Upper lobe of left lung (tissue), 6 donors: ENCODE data around the gene EIF4G3. TPM values are rescaled to one million over a fixed set of nuclear protein-coding genes. Genes with fewer than 3 reads are reported as not detected.
"Not testable (repeated sequence)": the region's sequence is repeated elsewhere in the genome, so short reads cannot be mapped to it uniquely, and the experiment has no call there.

Experiments
- ATAC-seq, 2 donors: fragments of 200-7000 bp; cut with Tn5 transposase; one replicate each; pipeline ENCODE4 v1.9.1; 2022; ENCODE audit warnings: mild to moderate bottlenecking in 2 of 2, moderate library complexity in 2 of 2; ENCODE audit not compliant: low FRiP score in 2 of 2
- DNase-seq, 2 donors: peaks; one replicate each; pipeline ENCODE4 v3.0.0-alpha.2; 2019 to 2020
- H3K27ac ChIP-seq, 4 donors: fragments of 200-600 bp; sonication (generic); one replicate each; pipeline ENCODE4 v1.5.1; 2016 to 2019
- H3K27me3 ChIP-seq, 4 donors: fragments of 200-600 bp; sonication (generic); one replicate each; pipeline ENCODE4 v1.5.1; 2017 to 2019
- H3K36me3 ChIP-seq, 4 donors: fragments of 200-600 bp; sonication (generic); one replicate each; pipeline ENCODE4 v1.5.1; 2016 to 2019
- H3K4me1 ChIP-seq, 4 donors: fragments of 200-600 bp; sonication (generic); one replicate each; pipeline ENCODE4 v1.5.1; 2018 to 2019
- H3K4me3 ChIP-seq, 4 donors: fragments of 200-600 bp; sonication (generic); one replicate each; pipeline ENCODE4 v1.5.1; 2017 to 2019; ENCODE audit warnings: mild to moderate bottlenecking in 2 of 4, moderate library complexity in 1 of 4
- H3K9me3 ChIP-seq, 4 donors: fragments of 200-600 bp; sonication (generic); one replicate each; pipeline ENCODE4 v1.5.1; 2018 to 2019
- CTCF ChIP-seq, 6 experiments: fragments of 450-650 bp in 4 of 6; fragments of 200-600 bp in 2 of 6; sonication (generic) in 2 of 6; IDR thresholded peaks; one replicate each; pipeline ENCODE4 v1.5.1; 2016 to 2019; ENCODE audit warnings: antibody characterized with exemption in 6 of 6
- EP300 ChIP-seq, 4 donors: sonication (generic); formaldehyde crosslinking; IDR thresholded peaks; one replicate each; pipeline ENCODE4 v1.5.1; 2017; ENCODE audit warnings: antibody characterized with exemption in 4 of 4, control low read depth in 2 of 4
- POLR2A ChIP-seq, 4 donors: fragments of 450-650 bp; IDR thresholded peaks; one replicate each; pipeline ENCODE4 v1.5.1; 2016 to 2017; ENCODE audit warnings: antibody characterized with exemption in 4 of 4, mild to moderate bottlenecking in 2 of 4
- POLR2AphosphoS5 ChIP-seq, 2 donors: sonication (generic); formaldehyde crosslinking; IDR thresholded peaks; one replicate each; pipeline ENCODE4 v1.5.1; 2017; ENCODE audit warnings: antibody characterized with exemption in 2 of 2
- WGBS, 2 donors: methylation state at CpG; one replicate each; pipeline ENCODE4 v1.1.5; 2017 to 2018; 5-methylcytosine and 5-hydroxymethylcytosine counted together
- total RNA-seq, 6 donors: library from RNA; depleted of rRNA in 4 of 6; stranded (reverse); fragments of >200 nt in 4 of 6; gene quantifications; one replicate each; pipeline versions ENCODE4 v1.1.0 to v1.2.1, GENCODE V29; 2016 to 2021
- donor health status: DM: no; HTN: no; CAD: no; lungs with moderate emphysema.
- donor health status: DM: no; HTN: yes; CAD: no; lungs with severe emphysema.

The EIF4G3 gene
- total RNA-seq, 6 donors from 2014 or later, result 23.7 to 75.4 (median 38.3) TPM

GRCh38 chr1:21205416-21205815 lies 28.7 kb upstream of the EIF4G3 start:
- H3K36me3 ChIP-seq, result no peaks in the 10 kb centered on the region
- no peak for ATAC-seq
- 88 to 93% methylated on average over 5 of the region's 5 CpGs for WGBS, 2 donors
- H3K27ac ChIP-seq, result no peak overlapping the region
- H3K4me1 ChIP-seq, result no peaks in the 10 kb centered on the region
- no peaks in the 10 kb centered on the region for H3K27me3 ChIP-seq
- H3K9me3 ChIP-seq, result no peaks in the 10 kb centered on the region
- no peak for TF ChIP-seq EP300 (IDR thresholded peaks at IDR 0.05)
- no peak for TF ChIP-seq POLR2A (IDR thresholded peaks at IDR 0.05)
- no peak for TF ChIP-seq CTCF (IDR thresholded peaks at IDR 0.05)
- no peak for TF ChIP-seq POLR2AphosphoS5 (IDR thresholded peaks at IDR 0.05)
- DNase-seq, result no peak
- H3K4me3 ChIP-seq, result no peak overlapping the region

- ATAC-seq (no peak), DNase-seq (no peak)
- H3K4me1 ChIP-seq, result no peaks in the 10 kb centered on the region
- H3K36me3 ChIP-seq, result no peaks in the 10 kb centered on the region
- no peak overlapping the region for H3K27ac ChIP-seq
- TF ChIP-seq EP300 (IDR thresholded peaks at IDR 0.05), result no peak
- TF ChIP-seq POLR2A (IDR thresholded peaks at IDR 0.05), result no peak
- no peak for TF ChIP-seq POLR2AphosphoS5 (IDR thresholded peaks at IDR 0.05)
- no peak for TF ChIP-seq CTCF (IDR thresholded peaks at IDR 0.05)
- no peaks in the 10 kb centered on the region for H3K27me3 ChIP-seq
- H3K9me3 ChIP-seq, result no peaks in the 10 kb centered on the region
- no peak overlapping the region for H3K4me3 ChIP-seq
- WGBS, 2 donors, result 90 to 91% methylated on average over 4 of the region's 4 CpGs
These were observed 25.0 kb upstream of the EIF4G3 start for GRCh38 chr1:21201650-21202049.

- not testable (repeated sequence) for H3K4me1 ChIP-seq, ATAC-seq, H3K4me3 ChIP-seq, H3K27me3 ChIP-seq, H3K9me3 ChIP-seq, H3K36me3 ChIP-seq, DNase-seq, H3K27ac ChIP-seq
- 95 to 97% methylated on average over 5 of the region's 5 CpGs for WGBS, 2 donors
These were observed 24.5 kb upstream of the EIF4G3 start for GRCh38 chr1:21201238-21201637.

GRCh38 chr1:21200767-21201166 lies 24.1 kb upstream of the EIF4G3 start:
- no peak for DNase-seq
- Histone ChIP-seq H3K27me3 (no peaks in the 10 kb centered on the region), H3K4me1 (no peaks in the 10 kb centered on the region), H3K4me3 (no peak overlapping the region), H3K9me3 (no peaks in the 10 kb centered on the region), H3K36me3 (no peaks in the 10 kb centered on the region), H3K27ac (no peak overlapping the region)
- no peak for ATAC-seq
- TF ChIP-seq EP300 (IDR thresholded peaks at IDR 0.05), result no peak
- TF ChIP-seq POLR2AphosphoS5 (IDR thresholded peaks at IDR 0.05), result no peak
- no peak for TF ChIP-seq POLR2A (IDR thresholded peaks at IDR 0.05)
- TF ChIP-seq CTCF (IDR thresholded peaks at IDR 0.05), result no peak
- 91 to 95% methylated on average over 6 of the region's 6 CpGs for WGBS, 2 donors

GRCh38 chr1:21198929-21199328 lies 22.2 kb upstream of the EIF4G3 start:
- TF ChIP-seq POLR2AphosphoS5 (IDR thresholded peaks at IDR 0.05), result no peak
- no peak for TF ChIP-seq CTCF (IDR thresholded peaks at IDR 0.05)
- TF ChIP-seq EP300 (IDR thresholded peaks at IDR 0.05), result no peak
- WGBS, 2 donors, result 72 to 81% methylated on average over 4 of the region's 4 CpGs
- Histone ChIP-seq H3K27ac (no peak overlapping the region), H3K36me3 (no peaks in the 10 kb centered on the region), H3K4me3 (no peak overlapping the region), H3K27me3 (no peaks in the 10 kb centered on the region), H3K9me3 (no peaks in the 10 kb centered on the region), H3K4me1 (peaks cover 0 to 6% (median 2%) of the 10 kb centered on the region in 4 donors)
- no peak for ATAC-seq
- no peak for DNase-seq
